LoVo (cell line): ENCODE measurements around the gene LYRM7.
"Not testable (repeated sequence)": the region's sequence is repeated elsewhere in the genome, so short reads cannot be mapped to it uniquely, and the experiment has no call there.

Source experiments
- DNase-seq: peaks from one replicate; pipeline ENCODE4 v3.0.0-alpha.2; 2016; ENCODE audit warnings: low spot score

Gene LYRM7

DNA sequence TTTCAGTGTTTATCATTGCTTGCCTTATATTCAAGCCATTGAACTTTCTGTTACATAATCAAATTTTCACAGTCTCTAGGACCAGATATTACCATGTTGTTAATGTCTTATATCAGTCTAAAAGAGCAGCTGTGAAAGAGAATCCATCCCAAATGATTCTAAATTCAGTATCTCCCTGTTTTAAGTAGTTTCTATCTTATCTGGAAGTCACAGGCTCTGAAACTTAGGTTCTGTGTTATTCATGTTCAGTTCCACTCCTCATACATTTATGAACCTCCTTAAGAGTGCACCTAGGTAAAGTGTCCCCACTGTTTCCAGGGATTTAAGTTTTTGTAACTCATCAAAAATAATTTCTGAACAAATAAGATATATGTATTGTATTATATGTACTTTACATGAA lies 9.7 kb downstream of the LYRM7 start:
- DNase-seq, result no peak

DNA sequence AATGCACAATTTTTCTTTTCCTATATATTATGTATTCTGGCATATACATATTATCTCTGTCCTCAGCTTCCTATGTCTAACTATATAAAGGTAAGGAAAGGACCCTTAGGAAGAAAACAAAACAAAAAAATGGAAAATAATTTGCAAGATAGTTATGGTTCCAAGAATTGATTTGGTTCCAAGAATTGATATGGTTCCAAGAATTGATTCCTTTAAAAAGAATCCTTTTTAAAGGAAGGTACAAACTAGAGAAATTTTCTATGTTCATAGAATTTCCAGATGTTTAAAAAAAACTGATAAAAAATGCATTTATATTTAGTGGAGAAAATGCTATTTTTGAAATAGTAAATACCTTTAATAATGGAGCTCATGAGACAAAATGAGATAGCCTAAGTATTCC lies 12.1 kb downstream of the LYRM7 start:
- no peak for DNase-seq

DNA sequence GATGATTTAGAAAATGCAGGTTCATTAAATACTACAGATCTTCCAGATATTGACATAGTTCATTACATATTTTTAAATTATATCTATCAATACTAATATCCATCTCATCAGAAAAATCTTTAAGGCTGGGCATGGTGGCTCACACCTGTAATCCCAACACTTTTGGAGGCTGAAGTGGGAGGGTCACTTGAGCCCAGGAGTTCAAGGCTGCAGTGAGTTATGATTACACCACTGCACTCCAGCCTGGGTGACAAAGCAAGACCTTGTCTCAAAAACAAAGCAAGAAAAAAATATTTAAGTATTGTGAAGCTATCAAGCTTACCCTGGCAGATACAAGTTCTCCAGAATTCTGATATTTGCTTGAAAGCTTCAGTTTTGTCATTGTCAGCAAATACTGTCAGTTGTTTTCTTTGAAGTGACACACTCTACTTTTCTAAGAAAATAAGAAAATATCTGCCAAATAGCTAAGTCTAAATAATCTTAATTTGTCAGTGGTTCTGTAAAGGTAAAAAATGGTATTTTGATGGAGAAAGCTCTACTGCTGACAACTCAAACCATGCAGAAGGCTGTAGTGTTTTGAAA lies 14.9 kb downstream of the LYRM7 start:
- no peak for DNase-seq

DNA sequence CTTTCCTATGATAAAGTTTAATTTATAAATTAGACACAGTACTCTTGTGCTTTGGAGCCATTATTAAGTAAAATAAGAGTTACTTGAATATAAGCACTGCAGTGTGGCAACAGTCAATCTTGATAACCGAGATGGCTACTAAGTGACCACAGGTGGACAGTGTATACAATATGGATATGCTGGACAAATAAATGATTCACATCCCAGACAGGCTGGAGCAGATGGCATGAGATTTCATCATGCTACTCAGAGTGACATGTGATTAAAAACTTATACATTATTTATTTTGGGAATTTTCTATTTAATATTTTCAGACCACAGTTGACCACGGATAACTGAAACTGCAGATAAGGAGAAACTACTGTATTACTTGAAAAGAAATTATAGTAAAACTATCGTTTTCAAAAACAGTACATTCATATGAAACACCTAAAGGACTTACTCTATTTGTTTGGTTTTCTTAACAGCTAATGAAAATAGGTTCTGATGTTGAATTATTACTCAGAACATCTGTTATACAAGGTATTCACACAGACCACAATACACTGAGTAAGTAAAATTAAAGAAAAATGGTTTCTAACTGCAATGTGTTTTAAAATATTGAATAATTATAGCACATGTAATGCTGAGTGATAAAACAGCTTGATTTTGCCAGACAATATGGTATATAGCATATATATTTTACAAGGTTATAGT lies 16.0 kb downstream of the LYRM7 start:
- DNase-seq, result peak; percentile 23

DNA sequence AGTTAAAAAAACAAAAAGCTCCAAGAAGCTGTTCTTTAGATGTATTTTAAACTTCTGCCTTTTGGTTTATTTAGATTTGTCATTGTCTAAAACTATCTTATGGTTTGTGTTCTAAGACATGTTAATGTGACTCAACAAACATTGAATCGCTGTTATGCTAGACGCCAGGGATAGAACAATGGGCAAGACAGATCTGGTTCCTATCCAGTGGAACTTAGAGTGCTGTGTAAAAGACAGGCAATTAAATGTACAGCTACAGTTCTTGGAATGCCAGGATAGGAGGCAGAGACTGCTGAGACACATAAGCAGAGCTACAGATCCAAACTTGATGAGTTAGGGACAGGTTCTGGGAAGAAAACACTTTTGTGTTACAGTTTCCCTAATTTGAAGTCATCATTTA lies 22.4 kb downstream of the LYRM7 start:
- no peak for DNase-seq

DNA sequence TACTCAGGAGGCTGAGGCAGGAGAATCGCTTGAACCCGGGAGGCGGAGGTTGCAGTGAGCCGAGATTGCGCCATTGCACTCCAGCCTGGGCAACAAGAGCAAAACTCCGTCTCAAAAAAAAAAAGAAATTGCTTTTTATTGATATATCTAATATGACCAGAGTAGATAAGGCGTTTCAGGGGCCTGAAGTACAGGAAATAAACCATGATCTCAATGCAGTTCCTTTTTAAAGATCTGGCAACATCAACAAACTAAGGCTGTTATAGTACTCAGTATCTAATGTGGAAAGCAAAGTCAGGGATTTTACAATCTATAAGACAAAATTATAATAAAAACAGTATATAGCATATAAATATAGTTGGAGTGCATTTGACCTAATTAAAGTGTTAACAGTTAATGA lies 23.2 kb downstream of the LYRM7 start:
- not testable (repeated sequence) for DNase-seq

DNA sequence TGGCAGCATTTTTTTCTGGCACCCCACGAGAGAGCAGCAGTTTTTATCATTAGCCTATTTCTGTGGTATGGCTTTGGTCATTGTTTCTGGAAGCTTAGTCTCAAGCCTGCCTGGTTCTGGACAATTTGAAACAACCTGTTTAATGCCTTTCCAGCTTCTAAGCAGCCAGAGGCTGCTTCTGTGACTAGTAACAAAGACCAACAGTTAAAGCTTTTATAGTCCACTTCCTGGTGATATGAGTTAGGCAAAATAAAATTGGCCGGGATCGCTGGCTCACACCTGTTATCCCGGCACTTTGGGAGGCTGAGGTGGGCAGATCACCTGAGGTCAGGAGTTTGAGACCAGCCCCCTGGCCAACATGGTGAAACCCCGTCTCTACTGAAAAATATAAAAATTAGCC lies 24.0 kb downstream of the LYRM7 start:
- DNase-seq, result no peak

DNA sequence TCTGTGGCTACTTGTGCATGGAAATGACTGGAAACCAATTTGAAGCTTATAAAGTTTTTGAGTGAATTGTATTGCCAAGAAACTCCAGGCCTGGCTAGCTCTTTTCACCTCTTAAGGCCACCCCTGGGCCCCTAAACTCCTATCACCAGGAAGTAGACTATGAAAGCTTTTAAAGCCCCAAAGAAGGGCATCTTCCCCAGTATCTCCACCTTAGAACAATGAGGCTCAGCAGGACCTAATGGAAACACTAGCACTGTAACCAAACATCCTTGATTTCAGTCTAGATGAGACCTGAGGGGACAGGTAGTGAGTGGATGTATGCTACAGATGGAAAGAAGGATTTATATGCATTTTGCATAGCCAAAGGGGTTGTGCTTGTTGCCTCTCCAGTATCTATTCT lies 25.0 kb downstream of the LYRM7 start:
- no peak for DNase-seq

DNA sequence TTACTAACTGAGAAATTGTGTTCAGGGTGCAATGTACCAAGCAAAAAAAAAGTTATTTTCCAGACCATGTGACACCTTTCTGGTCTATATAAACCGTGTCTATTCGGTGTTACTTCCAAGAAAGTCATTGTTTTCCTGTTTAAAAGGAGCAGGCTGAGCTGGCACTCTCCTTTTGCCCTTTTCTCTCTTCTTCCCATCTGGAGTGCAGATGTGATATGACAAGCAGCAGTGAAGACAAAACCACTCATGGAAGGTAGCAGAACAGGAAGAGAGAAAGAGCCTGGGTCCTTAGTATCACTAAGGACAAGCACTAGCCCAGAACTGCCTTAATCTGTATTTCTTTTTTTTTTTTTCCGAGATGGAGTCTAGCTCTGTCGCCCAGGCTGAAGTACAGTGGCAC lies 25.6 kb downstream of the LYRM7 start:
- DNase-seq, result no peak

DNA sequence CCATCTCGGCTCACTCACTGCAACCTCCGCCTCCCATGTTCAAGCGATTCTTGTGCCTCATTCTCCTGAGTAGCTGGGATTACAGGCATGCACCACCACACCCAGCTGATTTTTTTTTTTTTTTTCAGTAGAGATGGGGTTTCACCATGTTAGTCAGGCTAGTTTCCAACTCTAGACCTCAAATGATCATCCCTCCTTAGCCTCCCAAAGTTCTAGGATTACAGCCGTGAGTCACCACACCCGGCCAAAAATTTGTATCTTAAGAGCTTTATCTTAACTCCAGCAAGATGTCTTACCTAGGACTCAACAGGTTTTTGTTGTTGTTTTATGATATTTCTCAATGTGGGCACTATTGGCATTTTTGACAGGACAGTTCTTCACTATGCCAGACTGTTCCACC lies 27.9 kb downstream of the LYRM7 start:
- no peak for DNase-seq

DNA sequence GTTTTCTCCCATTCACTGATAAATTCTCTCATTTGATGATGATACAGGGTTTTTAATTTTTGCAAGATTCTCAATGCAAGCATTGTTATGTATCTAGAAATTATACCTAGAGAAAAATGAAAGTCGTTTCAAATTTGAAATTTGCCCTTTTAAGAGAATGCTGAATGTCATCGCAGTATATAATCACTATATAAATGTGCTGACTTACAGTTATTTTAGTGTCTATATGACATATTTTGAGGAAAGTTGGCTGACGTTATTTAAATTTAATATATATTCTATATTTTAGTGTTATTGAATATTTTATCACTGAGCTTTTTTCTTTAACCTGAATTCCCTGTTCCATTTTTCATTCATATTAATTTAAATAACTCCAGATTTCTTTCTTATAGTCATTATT lies 29.8 kb downstream of the LYRM7 start:
- no peak for DNase-seq

DNA sequence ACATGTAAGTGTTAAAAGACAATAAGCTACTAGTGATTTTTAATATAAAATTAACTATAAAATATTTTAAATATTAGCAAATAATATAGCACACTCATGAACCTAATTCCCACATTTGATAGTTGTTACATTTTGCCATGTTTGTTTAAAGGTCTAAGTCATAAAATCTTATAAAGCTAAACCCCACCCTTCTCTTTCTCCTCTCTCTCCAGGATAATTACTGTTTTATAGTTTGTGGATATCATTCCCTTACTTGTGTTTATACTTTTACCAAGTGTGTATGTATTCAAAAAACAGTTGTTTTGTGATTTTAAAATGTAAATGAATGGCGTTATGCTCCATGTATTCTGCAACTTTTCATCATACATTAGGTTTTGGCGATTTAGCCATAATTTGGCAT lies 34.2 kb downstream of the LYRM7 start:
- DNase-seq, result no peak

DNA sequence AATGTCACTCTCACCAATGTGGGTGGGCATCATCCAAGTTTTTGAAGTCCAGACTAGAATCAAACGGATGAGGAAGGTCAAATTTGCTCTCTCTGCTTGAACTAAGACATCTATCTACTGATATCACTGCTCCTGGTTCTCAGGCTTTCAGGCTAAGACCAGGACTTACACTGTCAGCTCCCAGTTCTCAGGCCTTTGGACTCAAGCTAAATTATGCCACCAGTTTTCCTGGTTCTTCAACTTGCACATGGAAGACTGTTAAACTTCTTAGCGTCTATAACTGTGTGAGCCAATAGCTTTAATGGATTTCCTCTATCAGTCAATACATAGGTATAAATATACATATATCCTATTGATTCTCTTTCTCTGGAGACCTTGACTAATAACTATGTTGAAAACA lies 35.3 kb downstream of the LYRM7 start:
- no peak for DNase-seq

DNA sequence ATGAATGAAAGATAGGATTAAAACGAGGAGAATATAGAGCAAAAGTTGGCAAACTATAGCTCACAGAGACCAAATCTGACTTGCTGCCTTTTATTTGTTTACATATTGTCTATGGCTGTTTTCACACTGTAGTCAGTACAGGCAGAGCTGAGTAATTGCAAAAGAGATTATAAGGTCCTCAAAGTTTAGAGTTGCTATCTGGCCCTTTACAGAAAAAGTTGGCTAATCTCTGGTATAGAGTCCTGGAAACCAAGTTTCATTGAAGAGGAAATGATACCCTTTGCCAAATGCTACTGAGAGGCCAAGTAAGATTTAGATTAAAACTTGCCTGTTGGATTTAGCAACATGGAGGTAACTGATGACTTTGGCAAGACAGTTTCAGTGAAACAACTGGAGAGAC lies 36.0 kb downstream of the LYRM7 start:
- DNase-seq, result no peak

DNA sequence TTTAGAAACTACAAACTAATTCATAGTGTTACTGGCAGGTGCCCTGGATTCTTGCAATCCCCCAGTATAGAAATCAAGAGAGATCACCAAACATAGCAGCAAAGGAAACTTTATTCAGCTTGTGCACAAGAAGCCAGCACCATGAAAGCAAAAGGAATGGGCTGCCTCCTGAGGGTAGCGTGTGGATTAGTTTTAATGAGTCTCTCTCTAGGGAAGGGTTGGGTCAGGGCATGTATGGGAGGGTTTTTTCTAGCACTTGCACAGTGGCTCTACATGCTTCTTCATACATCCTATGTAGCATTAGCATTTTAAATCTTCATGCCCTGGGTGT lies 38.4 kb downstream of the LYRM7 start:
- no peak for DNase-seq

DNA sequence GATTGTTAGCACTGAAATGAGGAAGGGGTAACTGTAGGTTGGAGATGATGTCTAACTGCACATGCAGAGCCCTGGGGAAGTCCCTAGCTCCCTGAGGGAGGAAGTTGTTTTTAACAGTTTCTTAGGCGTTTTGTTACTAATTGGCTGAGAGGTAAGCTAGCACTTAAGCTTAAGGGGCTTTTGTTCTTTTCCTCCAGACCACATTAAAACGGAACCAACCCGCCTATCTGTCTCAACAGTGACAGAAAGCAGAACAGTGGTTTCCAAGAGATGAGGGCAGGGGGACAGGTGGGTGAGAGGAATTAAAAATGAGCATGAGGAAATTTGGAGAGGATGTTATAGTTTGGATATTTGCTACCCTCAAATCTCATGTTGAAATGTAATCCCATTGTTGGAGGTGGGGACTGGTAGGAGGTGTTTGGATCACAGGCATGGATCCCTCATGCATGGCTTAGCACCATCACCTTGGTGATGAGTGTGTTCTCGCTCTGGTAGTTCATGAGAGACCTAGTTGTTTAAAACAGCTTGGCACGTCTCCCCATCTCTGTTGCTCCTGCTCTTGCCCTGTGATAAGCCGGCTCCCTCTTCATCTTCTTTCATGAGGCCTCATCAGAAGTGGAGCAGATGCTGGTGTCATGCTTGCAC lies 38.9 kb downstream of the LYRM7 start:
- DNase-seq, result no peak

DNA sequence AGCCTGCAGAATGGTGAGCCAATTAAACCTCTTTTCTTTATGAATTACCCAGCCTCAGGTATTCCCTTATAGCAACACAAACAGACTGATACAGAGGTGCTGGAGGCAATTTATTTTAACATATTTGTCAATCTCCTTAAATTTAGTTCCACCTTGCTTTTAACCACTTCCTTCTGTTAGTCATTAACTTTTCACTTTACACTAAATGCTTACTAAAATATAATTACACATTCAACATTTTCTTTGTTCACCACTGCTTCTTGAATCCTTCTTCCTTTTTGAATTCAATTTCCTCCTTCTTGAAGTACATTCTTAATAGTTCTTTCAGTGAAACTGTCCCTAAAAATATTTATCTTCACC lies 39.4 kb downstream of the LYRM7 start:
- DNase-seq, result no peak

DNA sequence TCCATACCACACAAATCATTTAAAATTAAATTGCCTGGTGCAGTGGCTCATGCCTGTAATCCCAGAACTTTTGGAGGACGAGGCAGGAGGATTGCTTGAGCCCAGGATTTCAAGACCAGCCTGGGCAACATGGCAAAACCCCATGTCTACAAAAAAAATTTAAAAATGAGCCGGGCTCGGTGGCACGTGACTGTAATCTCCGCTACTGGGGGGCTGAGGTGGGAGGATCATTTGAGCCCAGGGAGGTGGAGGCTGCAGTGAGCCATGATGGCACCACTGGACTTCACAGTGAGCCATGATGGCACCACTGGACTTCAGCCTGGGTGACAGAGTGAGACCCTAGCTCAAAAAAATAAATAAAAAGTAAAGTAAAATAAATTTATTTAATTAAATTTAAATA lies 40.9 kb downstream of the LYRM7 start:
- no peak for DNase-seq

DNA sequence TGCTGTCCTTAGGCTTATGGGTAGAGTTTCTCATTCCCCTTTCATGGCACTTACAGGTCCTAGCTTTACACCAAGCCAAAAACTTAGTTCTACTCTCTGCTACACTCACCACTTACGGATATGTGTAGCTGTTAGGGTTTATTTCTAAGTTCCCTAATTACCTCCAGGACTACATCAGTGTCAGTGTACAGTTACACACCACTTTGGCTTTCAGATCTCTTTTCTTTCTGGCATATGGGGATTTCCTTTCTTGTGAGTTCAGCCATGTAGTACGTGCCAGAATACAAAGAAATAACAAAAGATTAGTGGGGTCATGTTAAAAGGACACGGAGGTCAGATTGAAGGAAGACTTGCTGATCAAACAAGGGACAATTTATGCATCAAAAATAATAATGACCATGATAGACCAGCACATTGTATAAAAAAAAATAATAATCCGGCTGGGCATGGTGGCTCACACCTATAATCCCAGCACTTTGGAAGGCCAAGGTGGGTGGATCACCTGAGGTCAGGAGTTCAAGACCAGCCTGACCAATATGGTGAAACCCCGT lies 41.8 kb downstream of the LYRM7 start:
- no peak for DNase-seq

DNA sequence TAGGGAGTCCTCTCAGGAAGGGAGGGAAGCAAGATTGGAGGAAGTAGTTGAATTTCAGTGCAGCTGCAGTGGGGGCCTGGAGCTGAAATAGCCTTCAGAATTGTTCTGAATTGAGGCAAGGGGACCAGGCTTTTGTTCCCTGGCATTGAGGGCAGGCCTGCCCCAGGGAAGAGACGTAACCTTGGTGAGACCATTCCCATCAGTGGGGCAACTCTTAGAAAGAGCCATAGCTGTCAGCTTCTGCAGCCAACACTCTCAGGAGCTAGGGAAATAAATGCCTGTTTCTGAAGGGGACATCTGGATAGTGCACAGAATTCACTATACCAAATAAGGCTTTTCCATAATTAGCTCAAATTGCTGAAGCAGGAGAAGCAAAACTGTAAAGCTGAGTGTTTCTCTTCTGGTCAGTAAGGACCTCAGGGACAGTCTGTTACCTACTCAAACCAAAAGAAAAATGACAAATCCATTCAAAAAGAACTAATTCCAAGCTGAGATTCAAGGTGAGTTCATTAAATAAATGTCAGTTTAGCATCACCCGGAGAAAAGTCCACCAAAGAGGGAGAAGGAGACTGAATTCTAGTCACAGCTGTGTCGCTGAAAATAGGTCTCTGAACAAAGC lies 44.0 kb downstream of the LYRM7 start:
- DNase-seq, result no peak

DNA sequence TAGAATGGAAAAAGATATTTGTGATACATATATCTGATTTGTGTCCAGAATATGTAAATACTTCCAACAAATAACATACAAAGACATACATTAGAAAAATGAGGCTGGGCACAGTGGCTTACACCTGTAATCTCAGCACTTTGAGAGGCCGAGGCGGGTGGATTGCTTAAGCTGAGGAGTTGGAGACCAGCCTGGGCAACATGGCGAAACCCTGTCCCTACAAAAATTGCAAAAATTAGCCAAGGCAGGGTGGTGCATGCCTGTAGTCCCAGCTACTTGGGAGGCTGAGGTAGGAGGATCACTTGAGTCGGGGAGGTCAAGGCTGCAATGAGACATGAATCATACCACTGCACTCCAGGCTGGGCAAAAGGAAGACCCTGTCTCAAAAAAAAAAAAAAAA lies 47.0 kb downstream of the LYRM7 start:
- no peak for DNase-seq

DNA sequence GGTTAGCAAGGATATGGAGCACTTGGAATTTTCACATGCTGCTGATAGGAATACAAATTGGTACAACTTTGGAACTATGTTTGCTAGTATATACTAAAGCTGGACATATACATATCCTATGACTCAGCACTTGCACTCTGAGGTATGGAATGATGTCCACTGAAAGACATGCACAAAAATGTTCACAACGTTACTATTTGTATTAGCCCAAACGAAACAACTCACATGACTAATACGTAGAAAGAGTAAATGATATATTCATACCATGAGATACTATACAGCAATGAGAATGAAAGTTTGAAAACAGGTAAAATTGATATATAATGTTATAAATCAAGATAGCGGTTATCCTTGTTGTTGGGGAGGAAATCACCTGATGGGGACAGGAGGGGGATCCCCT lies 47.6 kb downstream of the LYRM7 start:
- DNase-seq, result no peak

DNA sequence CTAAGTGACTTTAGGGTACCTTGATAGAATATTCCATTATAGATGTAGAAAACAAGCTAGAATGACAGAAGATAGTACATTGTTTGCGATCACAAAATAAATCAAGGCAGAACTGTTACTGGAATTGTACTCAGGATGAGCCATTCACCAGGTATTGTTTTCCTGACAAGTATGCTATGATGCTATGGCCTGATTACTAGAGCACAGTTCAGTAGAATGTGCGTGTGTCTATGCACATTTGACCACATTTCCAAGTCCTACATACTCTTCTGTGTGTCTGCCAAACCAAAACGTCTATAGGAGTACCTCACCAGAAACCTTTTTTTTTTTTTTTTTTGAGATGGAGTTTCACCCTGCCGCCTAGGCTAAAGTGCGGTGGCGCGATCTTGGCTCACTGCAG lies 49.8 kb downstream of the LYRM7 start:
- no peak for DNase-seq
